ENCODE results near the gene AP1B1. TPM values are rescaled to one million over a fixed set of nuclear protein-coding genes. Genes with fewer than 3 reads are reported as not detected.

Gene AP1B1
- total RNA-seq, 1 experiment from 2014 or later: 88.9 TPM

DNA sequence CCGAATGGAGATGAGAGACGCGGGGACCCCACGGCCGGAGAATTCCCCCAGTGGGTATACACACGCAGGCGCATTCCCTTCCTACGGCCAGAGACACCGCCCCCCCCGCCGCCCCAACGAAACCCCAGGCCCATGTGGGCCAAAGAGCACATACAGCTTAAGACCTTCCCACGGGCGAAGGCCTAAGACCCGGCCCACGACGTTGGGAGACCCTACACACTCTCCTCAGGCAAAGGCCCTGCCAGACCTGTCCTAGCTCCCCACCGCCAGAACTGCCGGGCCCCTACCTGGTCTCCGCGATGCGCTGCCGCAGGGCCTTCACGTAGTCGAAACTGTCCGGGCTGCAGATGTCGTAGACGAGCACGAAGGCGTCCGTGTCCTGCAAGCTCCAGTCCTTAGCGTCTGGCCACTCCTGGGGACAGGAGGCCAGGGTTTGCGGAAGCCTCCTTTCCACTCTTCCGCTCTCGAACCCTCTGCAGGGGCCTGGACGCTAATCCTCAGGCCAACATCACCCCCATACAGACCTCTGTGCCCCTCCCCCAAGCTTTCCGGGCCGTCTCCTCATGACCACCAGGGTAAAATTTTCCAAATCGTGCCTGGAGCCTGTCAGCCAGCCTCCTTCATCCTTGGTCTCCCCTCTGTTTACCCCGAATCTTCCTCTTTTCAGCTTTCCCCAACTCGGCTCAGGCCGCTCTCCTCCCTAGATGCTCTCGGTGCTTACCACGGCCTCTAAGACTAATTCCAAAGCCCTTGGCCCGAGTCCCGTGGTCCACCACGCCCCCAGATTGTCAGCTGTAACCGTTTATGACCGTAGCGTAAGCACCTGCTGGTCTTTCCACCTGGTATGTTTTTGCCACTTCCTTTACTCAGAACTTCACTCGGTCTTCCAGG, 74.5 kb downstream of the AP1B1 start:
- intact Hi-C loops (cut with micrococcal nuclease; ENCODE audit: unreplicated experiment): no loop called here
- CTCF ChIA-PET: no interaction called here
- H3K4me1 Mint-ChIP-seq (ENCODE audit: low read depth, unreplicated experiment): peaks cover 38% of the 10 kb centered on the region
- TF ChIP-seq, protein P1, sequence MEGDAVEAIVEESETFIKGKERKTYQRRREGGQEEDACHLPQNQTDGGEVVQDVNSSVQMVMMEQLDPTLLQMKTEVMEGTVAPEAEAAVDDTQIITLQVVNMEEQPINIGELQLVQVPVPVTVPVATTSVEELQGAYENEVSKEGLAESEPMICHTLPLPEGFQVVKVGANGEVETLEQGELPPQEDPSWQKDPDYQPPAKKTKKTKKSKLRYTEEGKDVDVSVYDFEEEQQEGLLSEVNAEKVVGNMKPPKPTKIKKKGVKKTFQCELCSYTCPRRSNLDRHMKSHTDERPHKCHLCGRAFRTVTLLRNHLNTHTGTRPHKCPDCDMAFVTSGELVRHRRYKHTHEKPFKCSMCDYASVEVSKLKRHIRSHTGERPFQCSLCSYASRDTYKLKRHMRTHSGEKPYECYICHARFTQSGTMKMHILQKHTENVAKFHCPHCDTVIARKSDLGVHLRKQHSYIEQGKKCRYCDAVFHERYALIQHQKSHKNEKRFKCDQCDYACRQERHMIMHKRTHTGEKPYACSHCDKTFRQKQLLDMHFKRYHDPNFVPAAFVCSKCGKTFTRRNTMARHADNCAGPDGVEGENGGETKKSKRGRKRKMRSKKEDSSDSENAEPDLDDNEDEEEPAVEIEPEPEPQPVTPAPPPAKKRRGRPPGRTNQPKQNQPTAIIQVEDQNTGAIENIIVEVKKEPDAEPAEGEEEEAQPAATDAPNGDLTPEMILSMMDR (IDR thresholded peaks at IDR 0.05; ENCODE audit: unreplicated experiment): no peak
- H3K36me3 Mint-ChIP-seq (ENCODE audit: insufficient read depth, unreplicated experiment): peaks cover 26% of the 10 kb centered on the region
- no TSS peak for BruUV-seq (replicated peaks)
- no peak for DNase-seq
- peak overlapping the region; percentile 38 for H3K4me3 Mint-ChIP-seq (ENCODE audit: low read depth, unreplicated experiment)
- peaks cover 40% of the 10 kb centered on the region for H3K27me3 Mint-ChIP-seq (ENCODE audit: unreplicated experiment)
- H3K27ac Mint-ChIP-seq (ENCODE audit: unreplicated experiment): no peak overlapping the region
- H3K9me3 Mint-ChIP-seq (ENCODE audit: low read depth, unreplicated experiment): no peaks in the 10 kb centered on the region

DNA sequence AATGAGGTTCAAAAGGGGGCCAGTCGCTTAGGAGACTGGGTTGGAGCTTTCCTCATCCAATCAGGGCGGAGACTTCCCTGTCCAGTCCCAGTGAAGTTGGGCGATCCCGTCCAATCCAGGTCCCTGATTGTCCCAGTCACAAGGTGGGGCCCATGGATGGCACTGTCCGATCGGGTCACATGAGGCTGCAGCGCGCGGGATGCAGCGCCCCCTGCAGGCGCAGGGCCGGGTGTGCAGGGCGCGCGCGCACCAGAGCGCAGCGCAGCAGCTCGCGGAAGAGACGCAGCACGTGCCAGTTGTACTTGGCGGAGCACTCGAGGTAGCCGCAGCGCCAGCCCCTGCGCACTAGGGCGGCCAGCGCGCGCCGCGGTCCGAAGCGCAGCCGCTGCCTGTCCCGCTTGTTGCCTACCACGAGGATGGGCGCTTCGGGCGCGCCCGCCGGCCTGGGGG, 75.2 kb downstream of the AP1B1 start:
- Mint-ChIP-seq H3K36me3 (ENCODE audit: insufficient read depth, unreplicated experiment) (peaks cover 30% of the 10 kb centered on the region), H3K27ac (ENCODE audit: unreplicated experiment) (no peak overlapping the region), H3K9me3 (ENCODE audit: low read depth, unreplicated experiment) (no peaks in the 10 kb centered on the region), H3K4me1 (ENCODE audit: low read depth, unreplicated experiment) (peaks cover 41% of the 10 kb centered on the region), H3K27me3 (ENCODE audit: unreplicated experiment) (peaks cover 40% of the 10 kb centered on the region), H3K4me3 (ENCODE audit: low read depth, unreplicated experiment) (no peak overlapping the region)
- CTCF ChIA-PET: no interaction called here
- BruUV-seq (replicated peaks): no TSS peak
- TF ChIP-seq, protein P1 (IDR thresholded peaks at IDR 0.05; ENCODE audit: unreplicated experiment): peak; percentile 50
- intact Hi-C loops (cut with micrococcal nuclease; ENCODE audit: unreplicated experiment): no loop called here
- no peak for DNase-seq

DNA sequence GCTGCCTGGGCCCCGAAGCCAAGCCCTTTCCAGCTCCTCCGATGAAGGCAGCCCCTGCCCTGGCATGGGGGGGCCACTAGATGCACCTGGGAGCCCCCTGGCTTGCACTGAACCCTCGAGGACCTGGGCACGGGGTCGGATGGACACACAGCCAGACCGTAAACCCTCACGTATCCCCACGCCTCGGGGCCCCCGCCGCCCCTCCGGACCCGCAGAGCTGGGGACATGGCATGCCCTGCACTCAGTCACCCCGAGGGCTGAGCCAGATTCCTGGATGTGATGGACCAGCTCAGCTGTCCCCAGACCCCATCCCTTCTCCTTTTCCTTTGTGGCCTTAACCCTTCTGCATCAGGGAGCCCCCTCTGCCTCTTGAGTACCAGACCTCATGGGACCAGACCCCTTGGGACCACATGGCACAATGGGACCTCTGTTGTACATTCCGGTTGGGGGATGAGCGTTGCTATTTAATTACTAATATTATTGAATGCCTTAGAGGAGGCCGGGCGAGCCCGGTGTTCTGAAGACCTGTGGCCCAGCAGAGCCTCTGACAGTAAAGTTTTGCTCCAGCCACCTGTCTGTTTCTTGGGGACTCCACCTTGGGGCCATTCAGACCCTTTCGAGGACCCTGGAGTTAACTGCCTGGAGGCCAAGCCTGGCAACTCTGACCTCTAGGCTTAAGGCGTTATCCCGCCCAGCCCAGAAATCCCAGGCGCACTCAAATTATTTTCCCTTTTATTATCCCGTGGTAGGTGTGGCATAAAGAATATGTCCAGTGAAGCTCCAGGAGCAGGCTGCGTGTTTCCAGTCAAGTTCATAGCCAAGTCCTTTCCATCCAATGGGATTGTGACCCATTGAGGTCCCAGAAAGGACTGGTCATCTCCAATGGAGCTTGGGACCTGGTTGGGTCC, 75.9 kb downstream of the AP1B1 start:
- peaks cover 34% of the 10 kb centered on the region for H3K36me3 Mint-ChIP-seq (ENCODE audit: insufficient read depth, unreplicated experiment)
- peaks cover 41% of the 10 kb centered on the region for H3K4me1 Mint-ChIP-seq (ENCODE audit: low read depth, unreplicated experiment)
- H3K27me3 Mint-ChIP-seq (ENCODE audit: unreplicated experiment): peaks cover 38% of the 10 kb centered on the region
- no peak for DNase-seq
- intact Hi-C loops (cut with micrococcal nuclease; ENCODE audit: unreplicated experiment): no loop called here
- no peaks in the 10 kb centered on the region for H3K9me3 Mint-ChIP-seq (ENCODE audit: low read depth, unreplicated experiment)
- TF ChIP-seq, protein P1 (IDR thresholded peaks at IDR 0.05; ENCODE audit: unreplicated experiment): no peak
- TSS peak; percentile 26 for BruUV-seq (replicated peaks)
- CTCF ChIA-PET: no interaction called here
- peak overlapping the region; percentile 83 for H3K27ac Mint-ChIP-seq (ENCODE audit: unreplicated experiment)
- H3K4me3 Mint-ChIP-seq (ENCODE audit: low read depth, unreplicated experiment): no peak overlapping the region

DNA sequence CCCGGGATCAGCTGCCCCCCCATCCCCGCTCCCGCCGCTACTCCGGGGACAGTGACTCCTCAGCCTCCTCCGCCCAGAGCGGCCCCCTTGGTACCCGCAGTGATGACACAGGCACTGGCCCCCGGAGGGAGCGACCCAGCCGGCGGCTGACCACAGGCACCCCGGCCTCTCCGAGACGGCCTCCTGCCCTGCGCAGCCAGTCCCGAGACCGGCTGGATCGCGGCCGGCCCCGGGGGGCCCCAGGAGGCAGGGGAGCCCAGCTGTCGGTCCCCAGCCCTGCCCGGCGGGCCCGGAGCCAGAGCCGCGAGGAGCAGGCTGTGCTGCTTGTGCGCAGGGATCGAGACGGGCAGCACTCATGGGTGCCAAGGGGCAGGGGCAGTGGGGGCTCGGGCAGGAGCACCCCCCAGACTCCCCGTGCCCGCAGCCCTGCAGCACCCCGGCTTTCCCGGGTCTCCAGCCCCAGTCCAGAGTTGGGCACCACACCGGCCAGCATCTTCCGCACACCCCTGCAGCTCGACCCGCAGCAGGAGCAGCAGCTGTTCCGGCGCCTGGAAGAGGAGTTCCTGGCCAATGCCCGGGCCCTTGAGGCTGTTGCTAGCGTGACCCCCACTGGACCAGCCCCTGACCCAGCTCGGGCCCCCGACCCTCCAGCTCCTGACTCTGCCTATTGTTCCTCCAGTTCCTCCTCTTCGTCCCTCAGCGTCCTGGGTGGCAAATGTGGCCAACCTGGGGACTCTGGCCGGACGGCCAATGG, 76.7 kb downstream of the AP1B1 start:
- Mint-ChIP-seq H3K4me1 (ENCODE audit: low read depth, unreplicated experiment) (peaks cover 41% of the 10 kb centered on the region), H3K9me3 (ENCODE audit: low read depth, unreplicated experiment) (no peaks in the 10 kb centered on the region), H3K36me3 (ENCODE audit: insufficient read depth, unreplicated experiment) (peaks cover 39% of the 10 kb centered on the region), H3K27me3 (ENCODE audit: unreplicated experiment) (peaks cover 29% of the 10 kb centered on the region), H3K27ac (ENCODE audit: unreplicated experiment) (peak overlapping the region; percentile 83), H3K4me3 (ENCODE audit: low read depth, unreplicated experiment) (peak overlapping the region; percentile 41)
- BruUV-seq (replicated peaks): no TSS peak
- TF ChIP-seq, protein P1 (IDR thresholded peaks at IDR 0.05; ENCODE audit: unreplicated experiment): no peak
- intact Hi-C loops (cut with micrococcal nuclease; ENCODE audit: unreplicated experiment): no loop called here
- DNase-seq: no peak
- CTCF ChIA-PET: interaction anchor here (0.6 kb wide), 1 partner anchor 278 kb away, joined by 4 read pairs; no protein-coding TSS in a partner anchor

All from Calu3 (cell line).